Keratinocyte (primary cell): ENCODE results near the gene TM9SF1. TPM values are rescaled to one million over a fixed set of nuclear protein-coding genes. Genes with fewer than 3 reads are reported as not detected.

Experiments
- DNase-seq: peaks from one replicate; pipeline ENCODE4 v3.0.0-alpha.2; 2011; ENCODE audit warnings: low read depth, missing footprints, low spot score
- FAIRE-seq: peaks from 2 replicates; lab custom pipeline; 2011; peaks lifted over from hg19 to GRCh38; lab: Jason Lieb, UNC
- H2AFZ ChIP-seq: 2 replicates; pipeline ENCODE4 v1.6.0; 2012; ENCODE audit warnings: low read length, control low read depth, inconsistent platforms; ENCODE audit not compliant: control insufficient read depth
- H3K27ac ChIP-seq: 2 replicates; pipeline ENCODE4 v1.5.1; 2011; ENCODE audit warnings: low read length; ENCODE audit not compliant: control insufficient read depth, insufficient read depth
- H3K27me3 ChIP-seq: 3 replicates; pipeline ENCODE4 v1.6.0; 2011; ENCODE audit warnings: low read length; ENCODE audit not compliant: control insufficient read depth, insufficient read depth; ENCODE audit errors: extremely low read depth
- H3K36me3 ChIP-seq, 2 experiments: 2 replicates in 1 of 2; 3 replicates in 1 of 2; pipeline ENCODE4 v1.5.1; 2011; ENCODE audit warnings: low read length in 2 of 2, mild to moderate bottlenecking in 1 of 2; ENCODE audit not compliant: control insufficient read depth in 2 of 2, insufficient read depth in 2 of 2; ENCODE audit errors: extremely low read depth in 1 of 2
- H3K4me1 ChIP-seq: 3 replicates; pipeline ENCODE4 v1.5.1; 2011; ENCODE audit warnings: low read length; ENCODE audit not compliant: control insufficient read depth, insufficient read depth; ENCODE audit errors: extremely low read depth
- H3K4me2 ChIP-seq: 3 replicates; pipeline ENCODE4 v1.6.0; 2011; ENCODE audit warnings: low read depth, low read length; ENCODE audit not compliant: control insufficient read depth, insufficient read depth; ENCODE audit errors: extremely low read depth
- H3K4me3 ChIP-seq, 3 experiments: fragments of 200-600 bp in 1 of 3; sonication (generic) in 1 of 3; 2 replicates in 2 of 3; 3 replicates in 1 of 3; pipeline ENCODE4 v1.5.1; 2011 to 2016; ENCODE audit warnings: low read length in 3 of 3, mild to moderate bottlenecking in 3 of 3, control low read depth in 2 of 3, inconsistent platforms in 1 of 3, low read depth in 1 of 3, mixed read lengths in 1 of 3, mixed run types in 1 of 3, moderate library complexity in 1 of 3; ENCODE audit not compliant: control insufficient read depth in 2 of 3, insufficient read depth in 2 of 3; ENCODE audit errors: extremely low read depth in 1 of 3
- H3K79me2 ChIP-seq: 2 replicates; pipeline ENCODE4 v1.6.0; 2012; ENCODE audit warnings: low read length; ENCODE audit not compliant: control insufficient read depth, insufficient read depth
- H3K9ac ChIP-seq: 3 replicates; pipeline ENCODE4 v1.6.0; 2011; ENCODE audit warnings: low read length; ENCODE audit not compliant: control insufficient read depth, insufficient read depth; ENCODE audit errors: extremely low read depth
- H3K9me1 ChIP-seq: 3 replicates; pipeline ENCODE4 v1.6.0; 2011; ENCODE audit warnings: low read length; ENCODE audit not compliant: control insufficient read depth, insufficient read depth; ENCODE audit errors: extremely low read depth
- H3K9me3 ChIP-seq: 2 replicates; pipeline ENCODE4 v1.5.1; 2012; ENCODE audit warnings: low read depth, low read length; ENCODE audit not compliant: control insufficient read depth
- H4K20me1 ChIP-seq: 3 replicates; pipeline ENCODE4 v1.6.0; 2011; ENCODE audit warnings: low read length; ENCODE audit not compliant: control insufficient read depth, insufficient read depth; ENCODE audit errors: extremely low read depth
- EZH2 ChIP-seq: IDR thresholded peaks from one replicate; pipeline ENCODE4 v1.6.1; 2012; ENCODE audit warnings: inconsistent platforms, mild to moderate bottlenecking, low read length, moderate library complexity
- dilution Hi-C: fragments of 300-500 bp; cut with MboI; formaldehyde crosslinking; loops from one replicate; pipeline ENCODE4 v1.7.0; 2020; ENCODE audit warnings: low sequenced_read_pairs; ENCODE audit not compliant: extremely low pct_ligation_motif_present
- polyA plus RNA-seq, 5 experiments: library from polyadenylated mRNA; depleted of rRNA in 3 of 5; stranded (reverse) in 3 of 5; stranded (forward) in 1 of 5; unstranded in 1 of 5; fragments of >200 nt; gene quantifications; 1 replicate in 1 of 5; 2 replicates in 3 of 5; 3 replicates in 1 of 5; pipeline versions ENCODE4 v1.2.1 to v1.2.3, GENCODE V29; 2011 to 2012; ENCODE audit warnings: missing spikeins in 2 of 5, low read depth in 1 of 5, low replicate concordance in 1 of 5
- TF ChIP-seq, protein P1 (sequence below), 3 experiments: IDR thresholded peaks in 1 of 3; conservative IDR thresholded peaks in 1 of 3; optimal IDR thresholded peaks in 1 of 3; 2 replicates in 2 of 3; 3 replicates in 1 of 3; pipeline versions ENCODE3 to v1.5.1; 2011; ENCODE audit warnings: low read length in 3 of 3, mild to moderate bottlenecking in 3 of 3, moderate library complexity in 2 of 3, control low read depth in 1 of 3, inconsistent platforms in 1 of 3; ENCODE audit not compliant: insufficient read depth in 2 of 3; ENCODE audit errors: extremely low read depth in 1 of 3

Gene TM9SF1
- polyA plus RNA-seq, 1 donor (not counting 4 experiments of a cell fraction or from before 2014, with no cell fraction given): 19.2 TPM

DNA sequence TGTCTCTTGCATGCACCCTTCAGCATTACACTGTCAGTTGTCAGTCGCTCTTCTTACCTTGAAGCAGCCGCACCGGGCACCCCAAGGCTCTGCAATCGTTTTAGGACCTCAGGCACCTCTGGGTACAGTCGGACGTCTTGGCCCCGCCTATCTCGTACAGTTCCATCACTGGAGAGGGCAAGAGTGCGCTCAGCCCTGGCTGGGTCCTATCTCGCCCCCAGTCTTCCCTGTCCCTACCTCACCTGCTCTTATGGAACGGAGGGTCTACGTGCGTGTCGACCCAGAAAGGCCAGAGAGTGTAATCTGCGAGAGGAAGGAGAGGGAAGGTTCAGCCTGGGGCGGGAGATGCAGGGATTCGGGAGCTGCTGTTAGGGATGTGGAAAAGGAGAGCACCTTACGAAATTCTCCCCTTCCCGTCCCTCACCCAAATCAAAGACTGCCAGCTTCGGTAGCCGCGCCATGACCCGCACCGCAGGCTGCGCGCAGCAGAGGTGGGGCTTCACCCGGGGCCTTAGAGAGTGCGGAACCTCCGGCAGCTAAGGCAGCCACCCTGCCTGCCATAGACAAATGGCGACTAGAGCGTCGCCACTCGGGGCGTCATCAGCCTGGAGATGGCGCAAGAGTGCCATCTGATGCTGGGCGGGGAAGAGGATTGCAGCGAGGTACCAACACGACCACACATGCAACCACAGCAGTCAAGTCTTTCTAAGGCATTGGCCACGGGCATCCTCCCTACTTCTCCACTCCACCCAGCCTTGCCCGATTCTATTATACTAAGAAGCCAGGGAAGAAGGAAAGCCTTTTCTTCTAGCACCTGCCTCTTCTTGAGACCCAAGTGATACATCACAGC is 20.5 kb upstream of the TM9SF1 start, which contains the start of gene MDP1:
Gene MDP1 (minus strand): TSS at position 572 of the 850 bp plus-strand sequence. CDS start 111 bp downstream, at position 461.
- Histone ChIP-seq H3K4me2 (peak within 1 kb of the TSS; percentile 94), H3K4me3 (peak within 1 kb of the TSS; percentile 45 to 92 (median 79)), H2AFZ (peak within 1 kb of the TSS; percentile 98), H3K4me1 (peaks cover 12% of the 10 kb centered on the region), H4K20me1 (no peaks in the 10 kb centered on the region), H3K27me3 (no peaks in the 10 kb centered on the region), H3K9ac (peak within 1 kb of the TSS; percentile 80), H3K79me2 (peaks cover 27% of the 10 kb centered on the region), H3K9me1 (no peaks in the 10 kb centered on the region), H3K9me3 (no peaks in the 10 kb centered on the region), H3K27ac (peak within 1 kb of the TSS; percentile 81), H3K36me3 (peaks cover 10 to 14% of the 10 kb centered on the region in 2 experiments)
- DNase-seq: no peak
- TF ChIP-seq, protein P1, sequence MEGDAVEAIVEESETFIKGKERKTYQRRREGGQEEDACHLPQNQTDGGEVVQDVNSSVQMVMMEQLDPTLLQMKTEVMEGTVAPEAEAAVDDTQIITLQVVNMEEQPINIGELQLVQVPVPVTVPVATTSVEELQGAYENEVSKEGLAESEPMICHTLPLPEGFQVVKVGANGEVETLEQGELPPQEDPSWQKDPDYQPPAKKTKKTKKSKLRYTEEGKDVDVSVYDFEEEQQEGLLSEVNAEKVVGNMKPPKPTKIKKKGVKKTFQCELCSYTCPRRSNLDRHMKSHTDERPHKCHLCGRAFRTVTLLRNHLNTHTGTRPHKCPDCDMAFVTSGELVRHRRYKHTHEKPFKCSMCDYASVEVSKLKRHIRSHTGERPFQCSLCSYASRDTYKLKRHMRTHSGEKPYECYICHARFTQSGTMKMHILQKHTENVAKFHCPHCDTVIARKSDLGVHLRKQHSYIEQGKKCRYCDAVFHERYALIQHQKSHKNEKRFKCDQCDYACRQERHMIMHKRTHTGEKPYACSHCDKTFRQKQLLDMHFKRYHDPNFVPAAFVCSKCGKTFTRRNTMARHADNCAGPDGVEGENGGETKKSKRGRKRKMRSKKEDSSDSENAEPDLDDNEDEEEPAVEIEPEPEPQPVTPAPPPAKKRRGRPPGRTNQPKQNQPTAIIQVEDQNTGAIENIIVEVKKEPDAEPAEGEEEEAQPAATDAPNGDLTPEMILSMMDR (optimal IDR thresholded peaks at IDR 0.05 in 1 of 3, IDR thresholded peaks at IDR 0.05 in 1 of 3, conservative IDR thresholded peaks at IDR 0.05 in 1 of 3; ENCODE audit: extremely low read depth in 1 of 3, insufficient read depth in 2 of 3, low read length in 3 of 3): peak; percentile 46 to 99 (median 71)
- no peak for TF ChIP-seq EZH2
- FAIRE-seq: no peak
- dilution Hi-C loops: no loop called here

DNA sequence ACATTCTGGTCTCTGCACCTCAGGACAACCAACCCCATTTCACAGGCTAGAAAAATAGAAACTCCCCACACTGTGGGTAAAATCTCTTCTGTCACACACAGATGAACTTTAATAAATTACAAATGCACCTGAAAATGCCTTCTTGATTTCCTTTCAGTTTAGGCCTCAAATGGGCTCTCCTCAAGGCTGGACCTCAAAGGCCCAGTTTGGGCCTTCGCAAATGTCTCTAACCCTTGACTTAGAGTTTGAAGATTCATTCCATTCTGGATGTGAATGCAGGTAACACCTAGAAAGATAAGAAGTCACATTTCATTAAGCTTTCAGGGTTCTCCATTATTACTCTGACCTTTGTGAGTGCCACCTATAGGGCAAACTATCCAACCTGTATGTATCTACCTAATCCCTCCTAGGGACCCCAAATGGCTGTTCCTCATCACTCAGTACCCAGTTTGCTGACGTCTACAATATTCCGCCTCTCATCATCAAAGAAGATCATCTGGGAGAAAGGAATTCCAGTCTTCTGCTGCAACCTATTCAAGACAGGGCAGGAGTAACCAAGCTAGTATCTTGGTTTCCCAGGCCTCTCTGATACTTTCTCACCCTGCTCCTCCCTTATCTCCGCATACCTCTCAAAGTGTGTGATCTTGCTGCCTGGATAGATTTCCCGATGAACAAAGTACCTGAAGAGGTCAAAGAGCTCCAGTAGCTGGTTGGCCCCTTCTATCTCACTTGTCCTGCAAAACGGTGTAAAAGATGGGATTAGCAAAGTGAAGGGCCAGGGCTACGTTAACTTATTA is 18.8 kb upstream of the TM9SF1 start:
- dilution Hi-C loops: no loop called here
- H3K27ac ChIP-seq: peak overlapping the region; percentile 97

More for the DNA sequence above, 18.8 kb upstream of the TM9SF1 start:
- TF ChIP-seq EZH2: no peak
- TF ChIP-seq, protein P1 (optimal IDR thresholded peaks at IDR 0.05 in 1 of 3, IDR thresholded peaks at IDR 0.05 in 1 of 3, conservative IDR thresholded peaks at IDR 0.05 in 1 of 3; ENCODE audit: extremely low read depth in 1 of 3, insufficient read depth in 2 of 3, low read length in 3 of 3): no peak
- H3K27me3 ChIP-seq: no peaks in the 10 kb centered on the region
- peaks cover 12% of the 10 kb centered on the region for H3K4me1 ChIP-seq
- H2AFZ ChIP-seq: peak overlapping the region; percentile 83
- DNase-seq (no peak), FAIRE-seq (no peak)
- H3K79me2 ChIP-seq: peaks cover 12% of the 10 kb centered on the region
- peak overlapping the region; percentile 97 for H3K9ac ChIP-seq
- peak overlapping the region; percentile 90 for H3K4me2 ChIP-seq
- peak overlapping the region; percentile 59 to 85 (median 82) for H3K4me3 ChIP-seq
- H3K9me3 ChIP-seq: no peaks in the 10 kb centered on the region
- H3K9me1 ChIP-seq: no peaks in the 10 kb centered on the region
- H4K20me1 ChIP-seq: no peaks in the 10 kb centered on the region
- H3K36me3 ChIP-seq: peaks cover 10 to 24% of the 10 kb centered on the region in 2 experiments
